ENCODE measurements around the gene ARHGAP23. TPM values are rescaled to one million over a fixed set of nuclear protein-coding genes. Genes with fewer than 3 reads are reported as not detected.

Gene ARHGAP23
- total RNA-seq, 1 donor from 2014 or later: 0.57 TPM

GRCh38 chr17:38439436-38439835, 11.2 kb downstream of the ARHGAP23 start:
- peaks cover 13% of the 10 kb centered on the region for H3K27me3 Mint-ChIP-seq (ENCODE audit: insufficient read depth)
- no peak overlapping the region for H3K27ac Mint-ChIP-seq
- H3K9me3 Mint-ChIP-seq: no peaks in the 10 kb centered on the region
- H3K4me1 Mint-ChIP-seq (ENCODE audit: low read depth): no peaks in the 10 kb centered on the region
- H3K4me3 Mint-ChIP-seq: no peak overlapping the region
- intact Hi-C loops (cut with micrococcal nuclease): no loop called here
- no peak for DNase-seq (ENCODE audit: low spot score)
- H3K36me3 Mint-ChIP-seq (ENCODE audit: low read depth): no peaks in the 10 kb centered on the region

GRCh38 chr17:38440614-38441397, 12.5 kb downstream of the ARHGAP23 start:
- Mint-ChIP-seq H3K4me1 (ENCODE audit: low read depth) (no peaks in the 10 kb centered on the region), H3K36me3 (ENCODE audit: low read depth) (no peaks in the 10 kb centered on the region), H3K27me3 (ENCODE audit: insufficient read depth) (peaks cover 13% of the 10 kb centered on the region), H3K27ac (no peak overlapping the region), H3K4me3 (no peak overlapping the region), H3K9me3 (no peaks in the 10 kb centered on the region)
- DNase-seq (ENCODE audit: low spot score): no peak
- intact Hi-C loops (cut with micrococcal nuclease): no loop called here

GRCh38 chr17:38441429-38442061, 13.3 kb downstream of the ARHGAP23 start:
- H3K36me3 Mint-ChIP-seq (ENCODE audit: low read depth): no peaks in the 10 kb centered on the region

DNA sequence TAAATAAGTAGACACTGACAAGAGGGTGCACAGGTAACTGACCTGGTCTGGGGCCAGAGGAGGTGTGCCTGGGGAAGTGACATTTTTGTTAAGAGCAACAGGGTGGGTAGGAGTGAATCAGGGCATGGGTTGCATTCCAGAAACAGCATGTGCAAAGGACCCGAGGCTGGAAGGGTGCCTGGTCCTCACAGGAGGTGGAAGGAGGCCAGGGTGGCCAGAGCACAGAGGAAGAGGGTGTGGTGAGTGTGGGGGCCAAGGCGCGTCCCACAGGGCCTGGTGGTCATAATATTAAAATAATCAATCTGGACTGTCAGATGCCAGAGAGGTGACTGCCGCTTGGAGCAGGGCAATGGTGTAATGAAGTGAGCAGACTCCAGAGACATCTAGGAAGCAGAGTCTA, 14.3 kb downstream of the ARHGAP23 start:
- H3K27me3 Mint-ChIP-seq (ENCODE audit: insufficient read depth): peaks cover 13% of the 10 kb centered on the region
- no peak for DNase-seq (ENCODE audit: low spot score)
- H3K9me3 Mint-ChIP-seq: no peaks in the 10 kb centered on the region
- no peaks in the 10 kb centered on the region for H3K4me1 Mint-ChIP-seq (ENCODE audit: low read depth)
- no peaks in the 10 kb centered on the region for H3K36me3 Mint-ChIP-seq (ENCODE audit: low read depth)
- intact Hi-C loops (cut with micrococcal nuclease): no loop called here
- no peak overlapping the region for H3K4me3 Mint-ChIP-seq
- no peak overlapping the region for H3K27ac Mint-ChIP-seq

More at GRCh38 chr17:38441429-38442061, 13.3 kb downstream of the ARHGAP23 start:
- DNase-seq (ENCODE audit: low spot score): no peak
- Mint-ChIP-seq H3K4me1 (ENCODE audit: low read depth) (no peaks in the 10 kb centered on the region), H3K27ac (no peak overlapping the region), H3K9me3 (no peaks in the 10 kb centered on the region), H3K27me3 (ENCODE audit: insufficient read depth) (peaks cover 12% of the 10 kb centered on the region), H3K4me3 (no peak overlapping the region)
- intact Hi-C loops (cut with micrococcal nuclease): no loop called here

DNA sequence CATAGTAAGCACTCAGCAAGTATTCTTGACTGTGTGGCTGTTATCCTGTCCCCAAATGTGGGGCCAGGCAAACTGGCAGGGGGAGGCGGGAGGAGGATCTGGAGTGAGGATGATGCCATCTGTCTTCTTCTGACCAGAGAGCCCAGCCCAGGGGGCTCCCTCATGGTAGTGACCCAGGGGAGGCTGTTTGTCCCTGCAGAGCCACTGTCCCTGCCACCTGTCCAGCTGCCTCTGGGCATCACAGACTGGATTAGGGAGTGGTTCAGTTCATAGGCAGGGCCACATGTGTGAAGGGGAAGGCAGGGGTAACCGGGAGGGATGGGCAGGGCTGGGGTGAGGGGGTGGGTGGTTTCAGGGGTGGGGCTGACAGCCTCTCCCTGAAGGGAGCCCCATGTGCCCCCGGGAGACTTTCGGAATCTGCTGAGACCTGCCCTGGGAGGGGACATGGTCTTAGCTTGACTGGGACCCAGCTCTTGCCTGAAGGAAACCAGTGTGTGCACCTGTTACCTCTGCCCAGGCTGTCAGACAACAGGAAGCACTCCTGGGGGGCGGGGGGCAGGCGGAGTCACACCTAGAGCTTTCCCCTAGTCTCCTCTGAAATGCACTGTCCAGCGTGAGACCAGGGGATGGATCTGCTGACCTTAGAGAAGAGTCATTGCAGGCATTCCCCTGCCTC, 15.2 kb downstream of the ARHGAP23 start:
- no peak for DNase-seq (ENCODE audit: low spot score)
- no peak overlapping the region for H3K4me3 Mint-ChIP-seq
- peaks cover 13% of the 10 kb centered on the region for H3K27me3 Mint-ChIP-seq (ENCODE audit: insufficient read depth)

DNA sequence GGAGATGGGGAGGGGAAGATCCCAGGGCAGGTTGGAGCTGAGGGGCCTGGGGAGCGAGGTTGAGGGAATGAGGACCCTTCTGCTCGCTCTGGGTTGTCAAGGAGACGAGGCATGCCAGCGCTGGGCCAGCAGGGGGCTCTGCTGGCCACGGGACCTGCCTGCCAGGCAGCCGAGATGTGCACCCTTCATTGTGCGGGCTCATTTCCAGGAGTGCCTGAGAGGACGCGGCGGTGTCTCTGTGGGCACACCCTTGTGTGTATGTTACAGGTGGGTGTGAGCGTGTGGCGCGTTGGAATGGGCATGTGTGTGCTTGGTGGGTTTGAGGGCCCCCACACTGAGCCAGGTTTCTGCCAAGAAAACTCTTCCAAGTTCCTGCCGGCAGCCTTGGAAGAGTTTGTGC, 15.9 kb downstream of the ARHGAP23 start:
- Mint-ChIP-seq H3K9me3 (no peaks in the 10 kb centered on the region), H3K4me3 (no peak overlapping the region), H3K4me1 (ENCODE audit: low read depth) (no peaks in the 10 kb centered on the region), H3K36me3 (ENCODE audit: low read depth) (no peaks in the 10 kb centered on the region), H3K27ac (no peak overlapping the region), H3K27me3 (ENCODE audit: insufficient read depth) (peaks cover 13% of the 10 kb centered on the region)
- intact Hi-C loops (cut with micrococcal nuclease): loop anchor here (1.0 kb wide), 2 partner anchors 41 to 223 kb away; no protein-coding TSS in a partner anchor
- peak; percentile 24 for DNase-seq (ENCODE audit: low spot score)

More for the DNA sequence above, 15.2 kb downstream of the ARHGAP23 start:
- Mint-ChIP-seq H3K4me1 (ENCODE audit: low read depth) (no peaks in the 10 kb centered on the region), H3K36me3 (ENCODE audit: low read depth) (no peaks in the 10 kb centered on the region), H3K9me3 (no peaks in the 10 kb centered on the region), H3K27ac (no peak overlapping the region)
- intact Hi-C loops (cut with micrococcal nuclease): loop anchor here (1.0 kb wide), 2 partner anchors 42 to 224 kb away; no protein-coding TSS in a partner anchor

- H3K27me3 Mint-ChIP-seq (ENCODE audit: insufficient read depth): peaks cover 21% of the 10 kb centered on the region
- no peak overlapping the region for H3K27ac Mint-ChIP-seq
- intact Hi-C loops (cut with micrococcal nuclease): no loop called here
- DNase-seq (ENCODE audit: low spot score): no peak
- H3K36me3 Mint-ChIP-seq (ENCODE audit: low read depth): no peaks in the 10 kb centered on the region
- H3K4me3 Mint-ChIP-seq: no peak overlapping the region
- H3K9me3 Mint-ChIP-seq: no peaks in the 10 kb centered on the region
- H3K4me1 Mint-ChIP-seq (ENCODE audit: low read depth): no peaks in the 10 kb centered on the region
Measured at GRCh38 chr17:38447502-38448085, 19.3 kb downstream of the ARHGAP23 start.

- DNase-seq (ENCODE audit: low spot score): no peak
- Mint-ChIP-seq H3K9me3 (no peaks in the 10 kb centered on the region), H3K27me3 (ENCODE audit: insufficient read depth) (peaks cover 25% of the 10 kb centered on the region), H3K27ac (no peak overlapping the region), H3K4me3 (no peak overlapping the region), H3K36me3 (ENCODE audit: low read depth) (no peaks in the 10 kb centered on the region), H3K4me1 (ENCODE audit: low read depth) (no peaks in the 10 kb centered on the region)
- intact Hi-C loops (cut with micrococcal nuclease): no loop called here
Measured at GRCh38 chr17:38448208-38448771, 20.0 kb downstream of the ARHGAP23 start.

DNA sequence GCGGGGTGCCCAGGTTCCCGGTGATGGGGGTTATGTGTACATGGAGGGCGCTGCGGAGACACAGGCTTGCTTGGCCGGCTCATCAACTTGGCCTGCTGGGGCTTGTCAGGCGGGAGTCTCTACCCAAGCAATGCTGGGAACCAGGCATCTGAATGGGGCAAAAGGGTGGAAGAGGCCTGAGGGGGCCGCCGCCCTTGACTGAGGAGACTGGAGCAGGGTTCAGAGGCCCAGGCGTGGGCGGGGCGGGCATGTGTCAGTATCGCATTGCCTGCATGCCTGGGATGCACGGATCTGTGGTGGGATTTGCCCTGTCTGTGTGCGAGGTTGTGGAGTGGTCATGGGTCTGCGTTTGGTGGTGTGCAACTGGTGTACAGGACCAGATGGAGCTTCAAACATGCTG, 21.1 kb downstream of the ARHGAP23 start:
- H3K27ac Mint-ChIP-seq: no peak overlapping the region
- H3K36me3 Mint-ChIP-seq (ENCODE audit: low read depth): no peaks in the 10 kb centered on the region
- H3K27me3 Mint-ChIP-seq (ENCODE audit: insufficient read depth): peaks cover 29% of the 10 kb centered on the region
- intact Hi-C loops (cut with micrococcal nuclease): no loop called here
- H3K9me3 Mint-ChIP-seq: no peaks in the 10 kb centered on the region
- DNase-seq (ENCODE audit: low spot score): no peak
- H3K4me3 Mint-ChIP-seq: no peak overlapping the region
- H3K4me1 Mint-ChIP-seq (ENCODE audit: low read depth): no peaks in the 10 kb centered on the region

- Mint-ChIP-seq H3K36me3 (ENCODE audit: low read depth) (no peaks in the 10 kb centered on the region), H3K4me3 (no peak overlapping the region), H3K27me3 (ENCODE audit: insufficient read depth) (peaks cover 38% of the 10 kb centered on the region), H3K27ac (no peak overlapping the region), H3K4me1 (ENCODE audit: low read depth) (no peaks in the 10 kb centered on the region), H3K9me3 (no peaks in the 10 kb centered on the region)
- DNase-seq (ENCODE audit: low spot score): no peak
- intact Hi-C loops (cut with micrococcal nuclease): no loop called here
Measured at GRCh38 chr17:38450557-38451029, 22.3 kb downstream of the ARHGAP23 start.

DNA sequence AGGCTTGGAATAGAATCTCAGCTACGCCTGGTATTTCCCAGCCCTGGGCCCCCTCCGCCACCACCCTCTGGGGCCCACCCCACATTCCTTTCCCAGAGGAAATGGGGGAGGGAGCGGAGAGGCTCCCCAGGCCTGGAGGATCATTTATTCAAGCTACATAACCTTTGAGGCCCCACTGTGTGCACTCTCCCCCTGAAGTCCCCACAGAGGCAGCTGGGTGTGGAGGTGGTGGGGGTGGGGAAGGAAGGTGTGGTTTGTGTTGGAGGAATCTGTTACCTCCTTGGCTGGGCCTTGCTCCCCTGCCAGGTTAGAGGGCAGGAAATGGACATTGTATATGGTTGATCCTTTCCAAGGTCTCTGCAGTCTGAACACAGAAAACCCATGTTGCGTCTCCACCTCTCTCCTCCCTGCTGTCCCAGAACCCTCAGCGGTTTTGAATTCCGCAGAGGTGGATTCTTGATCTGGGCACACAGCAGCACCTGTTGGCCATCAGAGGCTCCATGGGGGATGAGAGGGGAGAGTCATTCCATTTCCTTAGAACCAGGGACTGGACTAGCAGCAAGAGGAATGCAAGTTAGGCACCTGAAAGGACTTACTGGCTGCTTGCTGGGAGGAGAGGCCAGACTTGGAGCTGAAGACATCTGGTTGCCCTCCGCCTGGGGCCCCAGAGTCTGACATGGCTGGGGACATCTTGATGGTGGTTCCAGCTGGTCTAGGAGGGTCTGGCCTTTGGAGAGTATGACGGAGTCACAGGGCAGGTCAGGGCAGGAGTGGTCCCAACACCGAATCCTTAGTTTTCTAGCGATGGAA, 23.0 kb downstream of the ARHGAP23 start:
- Mint-ChIP-seq H3K36me3 (ENCODE audit: low read depth) (no peaks in the 10 kb centered on the region), H3K4me1 (ENCODE audit: low read depth) (no peaks in the 10 kb centered on the region), H3K4me3 (no peak overlapping the region), H3K9me3 (no peaks in the 10 kb centered on the region), H3K27ac (no peak overlapping the region), H3K27me3 (ENCODE audit: insufficient read depth) (peaks cover 36% of the 10 kb centered on the region)
- intact Hi-C loops (cut with micrococcal nuclease): no loop called here
- DNase-seq (ENCODE audit: low spot score): no peak
